Mesendoderm (in vitro differentiated cells): ENCODE results near the gene DTNB.

Experiments used
- DNase-seq: peaks from one replicate; pipeline ENCODE4 v3.0.0; 2013
- H2AK5ac ChIP-seq: 2 replicates; pipeline ENCODE4 v1.6.1; 2013; ENCODE audit warnings: low read length, inconsistent platforms
- H2BK120ac ChIP-seq: 2 replicates; pipeline ENCODE4 v1.6.1; 2013; ENCODE audit warnings: low read depth, mild to moderate bottlenecking, low read length, moderate library complexity, mixed read lengths
- H2BK15ac ChIP-seq: replicated peaks from 2 replicates; pipeline ENCODE4 v1.6.1; 2013; ENCODE audit warnings: low read depth, mild to moderate bottlenecking, moderate library complexity
- H2BK5ac ChIP-seq: 2 replicates; pipeline ENCODE4 v1.6.1; 2013; ENCODE audit warnings: low read length, inconsistent platforms
- H3K18ac ChIP-seq: 2 replicates; pipeline ENCODE4 v1.6.1; 2013; ENCODE audit warnings: mild to moderate bottlenecking, low read length, mixed read lengths
- H3K23ac ChIP-seq: one replicate; pipeline ENCODE4 v1.6.1; 2013; ENCODE audit warnings: low read length
- H3K27ac ChIP-seq: 2 replicates; pipeline ENCODE4 v1.5.1; 2013; ENCODE audit warnings: low read depth, mild to moderate bottlenecking, inconsistent platforms, low read length, moderate library complexity
- H3K27me3 ChIP-seq: 2 replicates; pipeline ENCODE4 v1.6.1; 2013; ENCODE audit warnings: low read length, control low read depth, mild to moderate bottlenecking, inconsistent platforms; ENCODE audit not compliant: insufficient read depth, poor library complexity
- H3K36me3 ChIP-seq: 2 replicates; pipeline ENCODE4 v1.6.1; 2013; ENCODE audit warnings: low read length, inconsistent platforms; ENCODE audit not compliant: control insufficient read depth, insufficient read depth
- H3K4ac ChIP-seq: one replicate; pipeline ENCODE4 v1.6.1; 2013; ENCODE audit warnings: low read depth, mild to moderate bottlenecking, low read length, moderate library complexity
- H3K4me1 ChIP-seq: 2 replicates; pipeline ENCODE4 v1.6.1; 2013; ENCODE audit warnings: low read depth, low read length, inconsistent platforms; ENCODE audit not compliant: control insufficient read depth
- H3K4me2 ChIP-seq: 2 replicates; pipeline ENCODE4 v1.6.1; 2013; ENCODE audit warnings: low read length
- H3K4me3 ChIP-seq: 2 replicates; pipeline ENCODE4 v1.5.1; 2013; ENCODE audit warnings: mild to moderate bottlenecking, low read length
- H3K56ac ChIP-seq: one replicate; pipeline ENCODE4 v1.6.1; 2013; ENCODE audit warnings: low read length
- H3K79me1 ChIP-seq: 2 replicates; pipeline ENCODE4 v1.6.1; 2013; ENCODE audit warnings: low read length, inconsistent platforms
- H3K79me2 ChIP-seq: 2 replicates; pipeline ENCODE4 v1.6.1; 2013; ENCODE audit warnings: mild to moderate bottlenecking, low read length; ENCODE audit not compliant: control insufficient read depth, insufficient read depth
- H3K9ac ChIP-seq: 2 replicates; pipeline ENCODE4 v1.6.1; 2013; ENCODE audit warnings: low read length, inconsistent platforms
- H4K5ac ChIP-seq: one replicate; pipeline ENCODE4 v1.6.1; 2013; ENCODE audit warnings: low read length
- H4K8ac ChIP-seq: one replicate; pipeline ENCODE4 v1.6.1; 2013; ENCODE audit warnings: low read depth, mild to moderate bottlenecking, control low read depth, low read length, moderate library complexity
- WGBS: extraction: QIAGEN DNeasy Blood & Tissue Kit; methylation state at CpG from one replicate; pipeline ENCODE4 v1.1.7; 2013; ENCODE audit warnings: low lambda C conversion rate, missing lambda C conversion rate; ENCODE audit not compliant: insufficient coverage; ENCODE audit errors: extremely low coverage; 5-methylcytosine and 5-hydroxymethylcytosine counted together

DTNB gene

DNA sequence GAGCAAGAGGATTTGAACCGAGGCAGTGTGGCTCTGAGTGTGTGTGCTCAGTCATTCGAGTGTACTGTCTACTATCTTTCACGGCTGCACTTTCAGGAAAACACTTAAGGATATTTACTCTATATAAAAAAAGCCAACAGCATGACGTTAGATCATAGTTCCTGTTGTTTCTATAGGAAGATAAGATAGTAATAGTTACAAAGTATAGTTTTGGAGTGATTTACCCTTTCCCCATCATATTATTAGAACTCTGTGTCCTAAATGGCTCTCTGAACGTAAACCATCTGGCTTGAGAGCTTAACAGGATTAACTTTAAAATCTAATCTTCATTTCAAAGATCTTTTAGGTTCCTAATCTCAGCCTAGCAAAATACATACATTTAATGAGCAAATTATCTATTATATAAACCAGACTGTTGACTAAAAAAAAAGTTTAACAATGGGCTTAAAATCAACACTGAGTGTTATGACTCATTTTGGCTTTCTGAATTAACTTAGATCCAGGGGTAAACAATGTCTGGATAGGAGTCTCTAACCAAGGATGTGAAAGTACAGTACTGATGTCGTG lies 181.3 kb downstream of the DTNB start:
- no peak overlapping the region for H3K27ac ChIP-seq
- no peak for DNase-seq
- no CpG with 5 or more reads among the region's 6 CpGs for WGBS

DNA sequence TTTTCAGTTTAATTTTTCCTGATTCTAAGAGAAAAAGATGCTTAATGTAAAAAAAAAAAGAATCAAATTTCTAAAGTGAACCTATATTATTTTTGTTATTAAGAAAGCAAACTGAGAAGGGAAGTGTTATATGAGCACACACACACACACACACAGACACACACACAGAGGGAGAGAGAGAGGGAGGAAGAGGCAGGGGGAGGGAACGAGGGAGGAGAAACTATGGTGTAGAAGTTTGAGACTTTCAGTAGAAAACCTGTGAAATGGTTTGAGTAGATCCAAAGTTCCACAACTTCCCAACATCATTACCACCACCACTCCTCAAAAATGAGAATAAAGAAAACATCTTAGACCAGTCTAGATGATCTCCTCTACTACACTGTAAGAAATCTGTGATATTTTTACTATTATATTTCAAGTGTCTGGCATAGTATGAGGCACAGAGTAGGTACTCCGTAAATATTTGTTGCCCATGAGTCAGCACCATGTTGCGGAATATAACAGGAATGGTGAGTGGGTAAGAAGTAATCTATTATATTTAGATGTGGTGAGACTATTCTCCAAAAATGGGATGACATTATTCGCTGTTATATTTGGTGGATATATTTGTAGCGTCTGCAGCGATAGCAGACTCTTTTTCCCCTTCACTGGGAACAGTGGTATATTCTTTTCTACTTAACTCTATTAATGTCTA lies 182.2 kb downstream of the DTNB start:
- H4K8ac ChIP-seq: no peak overlapping the region
- no peak overlapping the region for H3K27ac ChIP-seq
- no peak overlapping the region for H4K5ac ChIP-seq
- no peak overlapping the region for H2AK5ac ChIP-seq
- H3K9ac ChIP-seq: no peak overlapping the region
- H3K56ac ChIP-seq: no peak overlapping the region
- DNase-seq: no peak
- no peak overlapping the region for H3K4me2 ChIP-seq
- no peaks in the 10 kb centered on the region for H3K36me3 ChIP-seq
- H3K23ac ChIP-seq: no peak overlapping the region
- no peaks in the 10 kb centered on the region for H3K27me3 ChIP-seq
- no peaks in the 10 kb centered on the region for H3K4me1 ChIP-seq
- no CpG with 5 or more reads among the region's 6 CpGs for WGBS
- no peaks in the 10 kb centered on the region for H3K79me2 ChIP-seq
- no peak overlapping the region for H2BK120ac ChIP-seq
- H2BK5ac ChIP-seq: no peak overlapping the region
- H3K79me1 ChIP-seq: no peaks in the 10 kb centered on the region
- no peak overlapping the region for H3K18ac ChIP-seq
- no peak overlapping the region for H3K4ac ChIP-seq
- H2BK15ac ChIP-seq: no peak overlapping the region
- H3K4me3 ChIP-seq: no peak overlapping the region

More for the DNA sequence above, 181.3 kb downstream of the DTNB start:
- Histone ChIP-seq H4K5ac (no peak overlapping the region), H3K9ac (no peak overlapping the region), H3K4me2 (no peak overlapping the region), H3K18ac (no peak overlapping the region), H3K27me3 (no peaks in the 10 kb centered on the region), H3K4me1 (no peaks in the 10 kb centered on the region), H2AK5ac (no peak overlapping the region), H3K56ac (no peak overlapping the region), H3K23ac (no peak overlapping the region), H2BK120ac (no peak overlapping the region), H4K8ac (no peak overlapping the region), H3K79me2 (no peaks in the 10 kb centered on the region), H3K4me3 (no peak overlapping the region), H2BK5ac (no peak overlapping the region), H2BK15ac (no peak overlapping the region), H3K36me3 (no peaks in the 10 kb centered on the region), H3K4ac (no peak overlapping the region), H3K79me1 (no peaks in the 10 kb centered on the region)

DNA sequence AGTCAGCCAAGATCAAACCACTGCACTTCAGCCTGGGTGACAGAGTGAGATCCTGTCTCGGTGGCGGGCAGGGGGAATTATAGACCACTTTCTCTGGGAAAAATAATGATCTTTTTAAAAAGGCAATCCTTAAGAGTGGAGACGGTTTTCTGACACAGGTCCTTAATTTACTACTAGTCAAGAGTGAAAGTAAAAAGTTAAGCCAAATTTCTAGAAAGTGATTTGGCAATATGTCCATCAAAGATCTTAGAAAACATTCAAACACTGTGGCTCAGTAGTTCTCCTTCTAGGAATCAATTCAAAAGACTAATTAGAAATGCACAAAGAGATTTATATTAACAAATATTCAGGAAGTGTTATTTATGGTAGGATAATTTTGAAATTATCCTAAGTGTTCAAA lies 183.2 kb downstream of the DTNB start:
- Histone ChIP-seq H3K4me3 (no peak overlapping the region), H3K23ac (no peak overlapping the region), H3K9ac (no peak overlapping the region), H2BK120ac (no peak overlapping the region), H3K56ac (no peak overlapping the region), H3K79me1 (no peaks in the 10 kb centered on the region), H4K5ac (no peak overlapping the region), H3K27ac (no peak overlapping the region), H3K79me2 (no peaks in the 10 kb centered on the region), H3K18ac (no peak overlapping the region), H3K27me3 (no peaks in the 10 kb centered on the region), H3K4me1 (no peaks in the 10 kb centered on the region), H2BK5ac (no peak overlapping the region), H3K4me2 (no peak overlapping the region), H2BK15ac (no peak overlapping the region), H4K8ac (no peak overlapping the region), H3K4ac (no peak overlapping the region), H2AK5ac (no peak overlapping the region), H3K36me3 (no peaks in the 10 kb centered on the region)
- no peak for DNase-seq
- WGBS: no CpG with 5 or more reads among the region's 3 CpGs

DNA sequence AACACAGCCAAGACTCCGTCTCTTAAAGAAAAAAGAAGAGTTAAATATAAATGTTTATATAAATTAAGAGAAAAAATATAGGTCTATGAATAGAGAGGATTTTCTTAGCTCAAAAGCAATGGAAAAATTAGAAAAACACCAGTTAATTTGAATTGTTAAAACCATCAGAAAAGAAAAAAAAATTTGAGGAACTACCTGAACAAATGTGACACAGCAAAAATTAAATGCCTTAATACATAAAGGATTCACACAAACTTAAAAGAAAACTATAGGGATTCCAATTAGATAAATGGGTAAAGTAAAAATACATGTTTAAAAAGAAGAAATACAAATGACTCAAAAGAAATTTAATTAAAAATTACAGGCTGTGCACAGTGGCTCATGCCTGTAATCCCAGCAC lies 183.7 kb downstream of the DTNB start:
- Histone ChIP-seq H3K27me3 (no peaks in the 10 kb centered on the region), H3K79me2 (no peaks in the 10 kb centered on the region), H2BK120ac (no peak overlapping the region), H3K27ac (no peak overlapping the region), H3K18ac (no peak overlapping the region), H3K56ac (no peak overlapping the region), H2AK5ac (no peak overlapping the region), H2BK15ac (no peak overlapping the region), H3K4me3 (no peak overlapping the region), H3K4me2 (no peak overlapping the region), H4K5ac (no peak overlapping the region), H3K23ac (no peak overlapping the region), H3K9ac (no peak overlapping the region), H3K36me3 (no peaks in the 10 kb centered on the region), H2BK5ac (no peak overlapping the region), H4K8ac (no peak overlapping the region), H3K79me1 (no peaks in the 10 kb centered on the region), H3K4me1 (no peaks in the 10 kb centered on the region), H3K4ac (no peak overlapping the region)
- WGBS: no CpG with 5 or more reads among the region's 1 CpG
- DNase-seq: no peak

DNA sequence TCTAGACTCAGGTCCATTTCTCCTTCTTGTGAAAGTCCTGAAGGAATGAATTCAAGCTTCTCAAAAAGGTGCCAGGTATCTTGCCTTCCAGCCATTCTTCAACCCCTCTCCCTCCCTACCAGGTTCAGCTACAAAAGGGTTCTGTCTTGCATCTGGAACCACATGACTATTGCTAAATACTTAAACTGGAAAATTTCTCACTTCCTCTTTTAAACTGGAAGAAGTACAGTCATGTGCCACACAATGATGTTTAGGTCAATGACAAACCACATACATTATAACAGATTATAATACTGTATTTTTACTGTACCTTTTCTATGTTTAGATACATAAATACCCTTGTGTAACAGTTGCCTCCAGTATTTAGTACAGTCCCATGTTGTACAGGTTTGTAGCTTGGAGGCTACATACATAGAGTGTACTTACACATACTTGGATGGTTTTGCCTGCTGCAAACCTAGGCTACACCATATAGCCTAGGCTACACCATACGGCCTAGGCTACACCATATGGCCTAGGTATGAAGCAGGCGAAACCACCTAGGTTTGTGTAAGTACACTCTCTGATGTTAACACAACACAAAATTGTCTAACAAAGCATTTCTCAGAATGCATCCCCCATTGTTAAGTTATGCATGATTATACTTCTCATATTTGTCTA lies 189.6 kb downstream of the DTNB start:
- H3K79me2 ChIP-seq: no peaks in the 10 kb centered on the region
- no peak overlapping the region for H2BK5ac ChIP-seq
- no peak overlapping the region for H2BK120ac ChIP-seq
- no peaks in the 10 kb centered on the region for H3K79me1 ChIP-seq
- no peak overlapping the region for H4K8ac ChIP-seq
- H3K18ac ChIP-seq: no peak overlapping the region
- H3K27me3 ChIP-seq: no peaks in the 10 kb centered on the region
- WGBS: no CpG with 5 or more reads among the region's 2 CpGs
- H3K56ac ChIP-seq: no peak overlapping the region
- no peak overlapping the region for H3K27ac ChIP-seq
- no peak overlapping the region for H3K4me3 ChIP-seq
- H3K9ac ChIP-seq: no peak overlapping the region
- no peak overlapping the region for H3K4ac ChIP-seq
- H2BK15ac ChIP-seq: no peak overlapping the region
- no peak overlapping the region for H4K5ac ChIP-seq
- DNase-seq: no peak
- H3K23ac ChIP-seq: no peak overlapping the region
- no peak overlapping the region for H2AK5ac ChIP-seq
- H3K4me2 ChIP-seq: no peak overlapping the region
- no peaks in the 10 kb centered on the region for H3K36me3 ChIP-seq
- no peaks in the 10 kb centered on the region for H3K4me1 ChIP-seq
